Activated CD8-positive, alpha-beta T cell treated with anti-CD3 and anti-CD28 coated beads for 36 hours (primary cell): ENCODE data around the gene PITRM1. TPM values are rescaled to one million over a fixed set of nuclear protein-coding genes. Genes with fewer than 3 reads are reported as not detected.

Experiments used
- ATAC-seq: fragments of 200-7000 bp; cut with Tn5 transposase; one replicate; pipeline ENCODE4 v1.10.0; 2021; ENCODE audit warnings: mild to moderate bottlenecking, moderate library complexity
- CTCF ChIA-PET: fragments of 350-600 bp; sonication (Branson Sonifier 250); formaldehyde crosslinking; loops from one replicate; lab custom pipeline; 2021; ENCODE audit warnings: antibody characterized with exemption; lab: Charles Lee
- POLR2A ChIA-PET: fragments of 350-600 bp; sonication (Branson Sonifier 250); formaldehyde crosslinking; loops from one replicate; lab custom pipeline; 2021; ENCODE audit warnings: antibody characterized with exemption; lab: Charles Lee
- DNase-seq: peaks from one replicate; pipeline ENCODE4 v3.0.0-alpha.2; 2020
- H3K27ac Mint-ChIP-seq: one replicate; pipeline ENCODE4 v1.8.0; 2021; ENCODE audit warnings: mild to moderate bottlenecking, mixed read lengths
- H3K27me3 Mint-ChIP-seq: one replicate; pipeline ENCODE4 v1.8.0; 2021; ENCODE audit warnings: mixed read lengths
- H3K36me3 Mint-ChIP-seq: one replicate; pipeline ENCODE4 v1.8.0; 2021; ENCODE audit warnings: low read depth, mixed read lengths
- H3K4me1 Mint-ChIP-seq: one replicate; pipeline ENCODE4 v1.8.0; 2021; ENCODE audit warnings: low read depth, mixed read lengths
- H3K4me3 Mint-ChIP-seq: one replicate; pipeline ENCODE4 v1.8.0; 2021; ENCODE audit warnings: mild to moderate bottlenecking, moderate library complexity, mixed read lengths
- H3K9me3 Mint-ChIP-seq: one replicate; pipeline ENCODE4 v1.8.0; 2021; ENCODE audit warnings: mixed read lengths
- intact Hi-C: fragments of 100-400 bp; cut with micrococcal nuclease; formaldehyde crosslinking; loops from one replicate; pipeline ENCODE4 v1.10.0; 2022
- total RNA-seq, 2 experiments: library from RNA; stranded (reverse); gene quantifications; one replicate each; pipeline ENCODE4 v1.2.3, GENCODE V29; 2021
- TF ChIP-seq, protein P1 (sequence below): fragments of 200-600 bp; IDR thresholded peaks from one replicate; pipeline ENCODE4 v1.8.0; 2022; ENCODE audit warnings: antibody characterized with exemption, mild to moderate bottlenecking

PITRM1 gene
- total RNA-seq, 2 experiments from 2014 or later: 77.6 to 78.6 TPM

DNA sequence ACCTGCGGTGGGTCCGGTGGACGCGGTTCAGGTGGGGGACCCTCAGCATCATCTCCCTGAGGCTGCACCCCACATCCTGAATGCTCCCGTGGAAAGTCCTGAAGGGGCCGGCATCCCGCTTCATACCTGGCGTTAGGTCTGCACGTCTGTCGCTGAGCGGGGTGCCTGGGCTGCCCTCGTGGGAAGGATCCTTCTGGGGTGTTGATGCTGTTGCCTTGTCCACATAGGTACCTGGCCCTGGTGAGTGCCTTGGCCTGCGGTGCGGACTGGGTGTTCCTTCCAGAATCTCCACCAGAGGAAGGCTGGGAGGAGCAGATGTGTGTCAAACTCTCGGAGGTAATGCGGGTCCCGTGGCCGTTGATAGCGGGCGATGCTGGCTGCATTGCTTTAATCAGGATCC lies 67.4 kb downstream of the PITRM1 start:
- no peaks in the 10 kb centered on the region for H3K9me3 Mint-ChIP-seq
- TF ChIP-seq, protein P1, sequence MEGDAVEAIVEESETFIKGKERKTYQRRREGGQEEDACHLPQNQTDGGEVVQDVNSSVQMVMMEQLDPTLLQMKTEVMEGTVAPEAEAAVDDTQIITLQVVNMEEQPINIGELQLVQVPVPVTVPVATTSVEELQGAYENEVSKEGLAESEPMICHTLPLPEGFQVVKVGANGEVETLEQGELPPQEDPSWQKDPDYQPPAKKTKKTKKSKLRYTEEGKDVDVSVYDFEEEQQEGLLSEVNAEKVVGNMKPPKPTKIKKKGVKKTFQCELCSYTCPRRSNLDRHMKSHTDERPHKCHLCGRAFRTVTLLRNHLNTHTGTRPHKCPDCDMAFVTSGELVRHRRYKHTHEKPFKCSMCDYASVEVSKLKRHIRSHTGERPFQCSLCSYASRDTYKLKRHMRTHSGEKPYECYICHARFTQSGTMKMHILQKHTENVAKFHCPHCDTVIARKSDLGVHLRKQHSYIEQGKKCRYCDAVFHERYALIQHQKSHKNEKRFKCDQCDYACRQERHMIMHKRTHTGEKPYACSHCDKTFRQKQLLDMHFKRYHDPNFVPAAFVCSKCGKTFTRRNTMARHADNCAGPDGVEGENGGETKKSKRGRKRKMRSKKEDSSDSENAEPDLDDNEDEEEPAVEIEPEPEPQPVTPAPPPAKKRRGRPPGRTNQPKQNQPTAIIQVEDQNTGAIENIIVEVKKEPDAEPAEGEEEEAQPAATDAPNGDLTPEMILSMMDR: no peak
- peaks cover 76% of the 10 kb centered on the region for H3K36me3 Mint-ChIP-seq
- no peak overlapping the region for H3K4me3 Mint-ChIP-seq
- DNase-seq (no peak), ATAC-seq (no peak)
- no peaks in the 10 kb centered on the region for H3K4me1 Mint-ChIP-seq
- CTCF ChIA-PET: no interaction called here
- POLR2A ChIA-PET: no interaction called here
- H3K27ac Mint-ChIP-seq: no peak overlapping the region
- no peaks in the 10 kb centered on the region for H3K27me3 Mint-ChIP-seq
- intact Hi-C loops: no loop called here

DNA sequence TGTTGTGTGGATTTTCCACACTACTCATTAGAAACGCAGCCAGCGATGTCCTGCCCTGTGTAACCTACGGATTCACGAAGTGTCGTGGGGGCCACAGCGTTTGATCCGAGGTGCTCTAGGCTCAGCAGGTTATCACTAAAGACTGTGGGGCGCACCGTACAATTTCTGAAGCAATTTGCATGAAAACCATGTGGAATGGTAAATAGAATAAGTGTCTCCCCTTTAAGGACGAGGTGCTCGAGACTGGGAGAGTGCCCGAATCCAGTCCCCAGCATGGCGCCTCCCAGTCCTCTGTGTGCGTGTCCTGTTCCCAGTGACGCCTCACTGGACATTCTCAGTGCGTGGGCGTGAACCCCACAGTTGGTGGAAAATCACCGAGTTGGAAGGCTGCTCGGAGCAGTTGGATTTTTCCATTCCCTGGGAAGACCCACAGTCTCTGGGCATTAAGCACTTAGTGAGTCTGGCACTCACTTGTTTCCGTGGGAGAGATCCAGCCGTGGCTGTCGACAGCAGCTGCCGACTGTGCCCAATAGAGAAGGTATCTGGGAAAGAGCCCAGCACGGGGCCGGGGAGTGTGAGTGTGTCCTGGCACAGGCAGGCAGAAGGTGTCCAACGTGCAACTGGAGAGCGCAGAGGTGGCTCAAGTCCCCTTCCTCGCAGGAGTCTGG lies 68.2 kb downstream of the PITRM1 start:
- no peaks in the 10 kb centered on the region for H3K9me3 Mint-ChIP-seq
- ATAC-seq: no peak
- no peak overlapping the region for H3K4me3 Mint-ChIP-seq
- H3K27ac Mint-ChIP-seq: no peak overlapping the region
- intact Hi-C loops: no loop called here
- TF ChIP-seq, protein P1: no peak
- H3K36me3 Mint-ChIP-seq: peaks cover 78% of the 10 kb centered on the region
- ChIA-PET CTCF (interaction anchor here (0.6 kb wide), 1 partner anchor 12 kb away, joined by 4 read pairs; no protein-coding TSS in a partner anchor), POLR2A (no interaction called here)
- peaks cover 4% of the 10 kb centered on the region for H3K4me1 Mint-ChIP-seq
- H3K27me3 Mint-ChIP-seq: no peaks in the 10 kb centered on the region
- DNase-seq: no peak

GRCh38 chr10:3103646-3104045 lies 68.9 kb downstream of the PITRM1 start:
- no peak for DNase-seq
- no peak overlapping the region for H3K4me3 Mint-ChIP-seq
- no peaks in the 10 kb centered on the region for H3K9me3 Mint-ChIP-seq
- no peak overlapping the region for H3K27ac Mint-ChIP-seq
- ChIA-PET CTCF (interaction anchor here (0.6 kb wide), 1 partner anchor 11 kb away, joined by 4 read pairs; no protein-coding TSS in a partner anchor), POLR2A (interaction anchor here (1.1 to 1.3 kb wide), 2 partner anchors 21 to 22 kb away, joined by 3 read pairs; no protein-coding TSS in a partner anchor)
- no peak for ATAC-seq
- peaks cover 4% of the 10 kb centered on the region for H3K4me1 Mint-ChIP-seq
- TF ChIP-seq, protein P1: no peak
- H3K36me3 Mint-ChIP-seq: peaks cover 77% of the 10 kb centered on the region
- intact Hi-C loops: no loop called here
- H3K27me3 Mint-ChIP-seq: no peaks in the 10 kb centered on the region

- H3K9me3 Mint-ChIP-seq: no peaks in the 10 kb centered on the region
- H3K27me3 Mint-ChIP-seq: no peaks in the 10 kb centered on the region
- DNase-seq (no peak), ATAC-seq (no peak)
- H3K27ac Mint-ChIP-seq: no peak overlapping the region
- H3K4me3 Mint-ChIP-seq: no peak overlapping the region
- intact Hi-C loops: no loop called here
- TF ChIP-seq, protein P1: no peak
- ChIA-PET CTCF (no interaction called here), POLR2A (interaction anchor here (1.1 to 1.3 kb wide), 2 partner anchors 22 kb away, joined by 3 read pairs; no protein-coding TSS in a partner anchor)
- peaks cover 4% of the 10 kb centered on the region for H3K4me1 Mint-ChIP-seq
- peaks cover 70% of the 10 kb centered on the region for H3K36me3 Mint-ChIP-seq
These were observed 69.7 kb downstream of the PITRM1 start for GRCh38 chr10:3102720-3103427.
